Measurements from ENCODE around the gene ADAMTSL4.
"Not testable (repeated sequence)": the region's sequence is repeated elsewhere in the genome, so short reads cannot be mapped to it uniquely, and the experiment has no call there.

The ADAMTSL4 gene

DNA sequence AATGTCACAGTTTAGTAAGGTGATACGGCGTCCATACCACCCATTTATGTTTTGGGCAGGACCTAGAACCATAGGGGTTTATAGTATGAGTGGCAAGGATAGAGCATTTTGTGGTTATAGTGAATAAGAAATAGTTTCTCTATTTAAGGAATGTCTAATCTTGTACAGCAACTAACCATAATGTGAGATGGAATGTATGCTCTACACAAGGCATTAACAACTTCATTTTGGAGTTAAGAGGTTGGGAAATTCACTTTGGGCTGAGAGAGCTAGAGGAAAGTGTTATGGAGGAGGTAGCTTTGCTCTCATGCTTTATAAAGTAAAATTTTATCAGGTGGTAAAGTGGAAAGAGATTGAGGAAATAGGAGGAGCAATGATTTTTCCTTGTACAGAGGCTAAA, 33.2 kb downstream of the ADAMTSL4 start:
- H3K9me3 ChIP-seq (ENCODE audit: severe bottlenecking) = no peaks in the 10 kb centered on the region
- H3K36me3 ChIP-seq = peaks cover 20% of the 10 kb centered on the region
- no peak for DNase-seq
- H3K27ac ChIP-seq = no peak overlapping the region
- TF ChIP-seq, protein P1, sequence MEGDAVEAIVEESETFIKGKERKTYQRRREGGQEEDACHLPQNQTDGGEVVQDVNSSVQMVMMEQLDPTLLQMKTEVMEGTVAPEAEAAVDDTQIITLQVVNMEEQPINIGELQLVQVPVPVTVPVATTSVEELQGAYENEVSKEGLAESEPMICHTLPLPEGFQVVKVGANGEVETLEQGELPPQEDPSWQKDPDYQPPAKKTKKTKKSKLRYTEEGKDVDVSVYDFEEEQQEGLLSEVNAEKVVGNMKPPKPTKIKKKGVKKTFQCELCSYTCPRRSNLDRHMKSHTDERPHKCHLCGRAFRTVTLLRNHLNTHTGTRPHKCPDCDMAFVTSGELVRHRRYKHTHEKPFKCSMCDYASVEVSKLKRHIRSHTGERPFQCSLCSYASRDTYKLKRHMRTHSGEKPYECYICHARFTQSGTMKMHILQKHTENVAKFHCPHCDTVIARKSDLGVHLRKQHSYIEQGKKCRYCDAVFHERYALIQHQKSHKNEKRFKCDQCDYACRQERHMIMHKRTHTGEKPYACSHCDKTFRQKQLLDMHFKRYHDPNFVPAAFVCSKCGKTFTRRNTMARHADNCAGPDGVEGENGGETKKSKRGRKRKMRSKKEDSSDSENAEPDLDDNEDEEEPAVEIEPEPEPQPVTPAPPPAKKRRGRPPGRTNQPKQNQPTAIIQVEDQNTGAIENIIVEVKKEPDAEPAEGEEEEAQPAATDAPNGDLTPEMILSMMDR (IDR thresholded peaks at IDR 0.05; ENCODE audit: low read depth, low read length) = no peak
- H3K27me3 ChIP-seq (ENCODE audit: insufficient read depth, low read depth, severe bottlenecking) = no peaks in the 10 kb centered on the region
- H3K4me3 ChIP-seq (ENCODE audit: low read depth, low read length) = no peak overlapping the region

DNA sequence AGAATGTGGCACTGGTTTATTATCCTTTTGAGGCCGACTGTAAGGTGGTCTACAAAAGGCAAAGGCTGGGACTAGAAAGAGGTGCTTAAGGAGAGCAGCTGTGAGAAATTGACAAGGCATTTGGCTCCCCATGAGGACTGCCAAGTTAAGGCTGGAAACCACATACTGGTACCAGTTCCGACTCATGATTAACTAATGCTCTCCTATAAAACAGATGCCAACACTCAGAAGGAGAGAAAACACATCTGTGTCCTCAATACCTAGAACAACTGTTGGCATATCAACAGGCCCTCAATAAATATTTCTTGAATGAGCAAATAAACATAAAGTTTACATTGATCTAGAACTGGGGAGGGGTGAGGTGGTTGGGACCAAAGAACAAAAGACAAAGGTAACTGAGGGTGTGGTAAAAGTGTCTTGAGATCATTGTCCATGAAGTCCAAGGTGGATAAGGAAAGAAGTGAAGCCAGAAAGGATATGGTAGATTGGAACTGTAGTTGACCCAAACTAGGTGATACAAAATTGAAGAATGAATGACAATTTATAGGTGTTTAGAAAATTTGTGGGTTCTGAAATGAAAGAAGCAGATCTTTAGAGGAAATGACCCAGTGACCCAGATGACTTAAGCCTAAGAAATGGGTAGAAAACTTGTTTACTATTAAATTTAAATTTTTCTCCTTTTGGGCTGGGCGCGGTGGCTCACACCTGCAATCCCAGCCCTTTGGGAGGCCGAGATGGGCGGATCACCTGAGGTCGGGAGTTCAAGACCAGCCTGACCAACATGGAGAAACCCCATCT, 47.1 kb downstream of the ADAMTSL4 start:
- Histone ChIP-seq H3K36me3 (peaks cover 11% of the 10 kb centered on the region), H3K27ac (no peak overlapping the region), H3K4me3 (ENCODE audit: low read depth, low read length) (no peak overlapping the region), H3K27me3 (ENCODE audit: insufficient read depth, low read depth, severe bottlenecking) (no peaks in the 10 kb centered on the region), H3K9me3 (ENCODE audit: severe bottlenecking) (no peaks in the 10 kb centered on the region)
- TF ChIP-seq, protein P1 (IDR thresholded peaks at IDR 0.05; ENCODE audit: low read depth, low read length) = no peak
- DNase-seq = no peak

DNA sequence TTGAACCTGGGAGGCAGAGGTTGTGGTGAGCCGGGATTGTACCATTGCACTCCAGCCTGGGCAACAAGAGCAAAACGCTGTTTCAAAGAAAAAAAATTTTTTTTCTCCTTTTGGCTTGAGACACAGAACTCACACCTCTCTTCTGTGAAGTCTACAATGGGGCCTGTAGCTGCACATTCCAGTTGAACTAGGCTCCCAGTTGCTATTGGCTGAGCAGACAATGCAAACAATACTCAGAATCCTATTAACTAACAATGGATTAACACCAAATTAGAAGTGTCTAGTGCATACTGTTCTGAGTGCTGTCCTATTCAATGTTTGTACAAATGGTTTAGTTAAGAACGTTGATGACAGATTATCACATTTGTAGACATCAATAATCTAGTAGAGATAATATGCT, 47.8 kb downstream of the ADAMTSL4 start:
- no peak overlapping the region for H3K4me3 ChIP-seq (ENCODE audit: low read depth, low read length)
- no peak overlapping the region for H3K27ac ChIP-seq
- no peaks in the 10 kb centered on the region for H3K27me3 ChIP-seq (ENCODE audit: insufficient read depth, low read depth, severe bottlenecking)
- no peaks in the 10 kb centered on the region for H3K9me3 ChIP-seq (ENCODE audit: severe bottlenecking)
- TF ChIP-seq, protein P1 (IDR thresholded peaks at IDR 0.05; ENCODE audit: low read depth, low read length) = no peak
- H3K36me3 ChIP-seq = peaks cover 7% of the 10 kb centered on the region
- DNase-seq = no peak

DNA sequence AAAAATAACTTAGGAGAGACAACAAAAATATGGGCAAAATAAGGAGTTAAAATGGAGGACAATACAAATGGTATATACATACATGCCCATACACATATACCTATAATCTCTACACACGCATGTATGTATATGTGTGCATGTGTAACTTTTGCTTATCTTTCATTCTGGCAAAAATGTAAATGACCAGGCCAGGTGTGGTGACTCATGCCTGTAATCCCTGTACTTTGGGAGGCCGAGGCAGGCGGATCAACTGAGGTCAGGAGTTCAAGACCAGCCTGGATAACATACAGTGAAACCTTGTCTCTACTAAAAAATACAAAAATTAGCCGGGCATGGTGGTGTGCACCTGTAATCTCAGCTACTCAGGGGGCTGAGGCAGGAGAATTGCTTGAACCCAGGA, 49.1 kb downstream of the ADAMTSL4 start:
- H3K9me3 ChIP-seq (ENCODE audit: severe bottlenecking); DNase-seq; H3K4me3 ChIP-seq (ENCODE audit: low read depth, low read length); H3K27ac ChIP-seq; H3K36me3 ChIP-seq; H3K27me3 ChIP-seq (ENCODE audit: insufficient read depth, low read depth, severe bottlenecking): not testable (repeated sequence)

DNA sequence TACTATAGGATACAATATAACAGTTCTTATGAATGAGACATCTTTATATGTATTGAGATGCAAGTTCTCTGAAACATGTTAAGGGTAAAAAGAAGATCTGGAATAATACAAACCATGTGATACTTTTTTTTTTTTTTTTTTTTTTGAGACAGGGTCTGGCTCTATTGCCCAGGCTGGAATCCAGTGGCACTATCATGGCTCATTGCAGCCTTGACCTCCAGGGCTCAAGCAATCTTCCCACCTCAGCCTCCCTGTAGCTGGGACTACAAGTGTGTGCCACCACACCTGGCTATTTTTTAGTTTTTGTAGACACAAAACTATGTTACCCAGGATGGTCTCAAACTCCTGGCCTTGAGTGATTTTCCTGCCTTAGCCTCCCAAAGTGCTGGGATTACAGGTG, 52.3 kb downstream of the ADAMTSL4 start:
- peaks cover 14% of the 10 kb centered on the region for H3K36me3 ChIP-seq
- no peak overlapping the region for H3K27ac ChIP-seq
- TF ChIP-seq, protein P1 (IDR thresholded peaks at IDR 0.05; ENCODE audit: low read depth, low read length) = no peak
- H3K27me3 ChIP-seq (ENCODE audit: insufficient read depth, low read depth, severe bottlenecking) = no peaks in the 10 kb centered on the region
- no peak overlapping the region for H3K4me3 ChIP-seq (ENCODE audit: low read depth, low read length)
- DNase-seq = no peak
- no peaks in the 10 kb centered on the region for H3K9me3 ChIP-seq (ENCODE audit: severe bottlenecking)

DNA sequence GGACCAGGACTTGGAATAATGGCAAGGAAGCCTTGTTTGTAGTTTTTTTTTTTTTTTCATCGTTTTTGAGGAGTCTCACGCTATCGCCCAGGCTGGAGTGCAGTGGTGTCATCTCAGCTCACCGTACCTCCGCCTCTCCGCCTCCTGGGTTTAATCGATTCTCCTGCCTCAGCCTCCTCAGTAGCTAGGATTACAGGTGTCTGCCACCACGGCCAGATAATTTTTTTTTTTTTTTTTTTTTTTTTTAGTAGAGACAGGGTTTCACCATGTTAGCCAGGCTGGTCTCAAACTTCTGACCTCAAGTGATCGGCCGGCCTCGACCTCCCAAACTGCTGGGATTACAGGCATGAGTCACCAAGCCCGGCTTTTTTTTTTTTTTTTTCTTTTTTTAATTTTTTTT, 53.2 kb downstream of the ADAMTSL4 start:
- peaks cover 14% of the 10 kb centered on the region for H3K36me3 ChIP-seq
- not testable (repeated sequence) for DNase-seq; H3K27ac ChIP-seq; H3K9me3 ChIP-seq (ENCODE audit: severe bottlenecking); H3K4me3 ChIP-seq (ENCODE audit: low read depth, low read length); H3K27me3 ChIP-seq (ENCODE audit: insufficient read depth, low read depth, severe bottlenecking)

DNA sequence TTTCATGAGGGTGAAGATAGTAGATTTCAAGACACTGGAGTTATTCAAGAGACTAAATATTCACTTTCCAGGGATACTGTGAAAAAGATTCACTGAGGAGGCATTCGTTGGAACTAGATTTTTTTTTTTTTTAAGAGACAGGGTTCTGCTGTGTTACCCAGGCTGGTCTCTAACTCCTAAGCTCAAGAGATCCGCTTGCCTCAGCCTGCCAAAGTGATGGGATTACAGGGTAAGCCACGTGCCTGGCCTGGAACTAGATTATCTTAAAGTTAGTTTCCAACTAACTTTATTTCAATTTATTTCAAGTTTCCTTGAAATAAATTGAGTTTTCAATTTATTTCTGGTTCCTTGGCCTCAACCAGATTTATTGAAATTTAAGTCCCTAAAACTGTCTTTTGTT, 54.5 kb downstream of the ADAMTSL4 start:
- Histone ChIP-seq H3K27ac (no peak overlapping the region), H3K36me3 (peaks cover 24% of the 10 kb centered on the region), H3K9me3 (ENCODE audit: severe bottlenecking) (no peaks in the 10 kb centered on the region)

More for the DNA sequence above, 54.5 kb downstream of the ADAMTSL4 start:
- TF ChIP-seq, protein P1 (IDR thresholded peaks at IDR 0.05; ENCODE audit: low read depth, low read length) = no peak
- peak; percentile 54 for DNase-seq
- Histone ChIP-seq H3K4me3 (ENCODE audit: low read depth, low read length) (no peak overlapping the region), H3K27me3 (ENCODE audit: insufficient read depth, low read depth, severe bottlenecking) (no peaks in the 10 kb centered on the region)
